Liver (tissue), 5 donors: ENCODE measurements around the gene CRLF1. TPM values are rescaled to one million over a fixed set of nuclear protein-coding genes. Genes with fewer than 3 reads are reported as not detected.

Source experiments
- polyA plus RNA-seq, 2 donors: library from polyadenylated mRNA; stranded (reverse) in 1 of 2; unstranded in 1 of 2; fragments of 200-250 nt in 1 of 2; fragments of >200 nt in 1 of 2; fragmentation: Nextera tagmentation in 1 of 2; extraction: Ambion mirVana in 1 of 2; gene quantifications; one replicate each; pipeline versions ENCODE4 v1.2.1 to v1.2.3, GENCODE V29; 2013 to 2015
- small RNA-seq: library from RNA; depleted of rRNA; stranded (forward); fragments of <200 nt; gene quantifications from one replicate; pipeline ENCODE3, GENCODE V24; 2014
- total RNA-seq, 2 donors: library from RNA; depleted of rRNA; stranded (reverse); fragments of >200 nt; gene quantifications; one replicate each; pipeline ENCODE4 v1.2.3, GENCODE V29; 2014
- donor health status: healthy.
- donor health status: healthy.
- donor health status: healthy.

Gene CRLF1
- total and polyA plus RNA-seq, 4 donors, result 0.49 to 1.9 (median 1.6) TPM; not detected in 1

Small RNA genes lying within 50 kb of the gene (small RNA-seq; reads per million reads assigned to genes)
- not detected for gene RN7SL155P

Other genes starting within 250 kb of the CRLF1 start
- 10 to 100 TPM in 1 of 2 donors, under 1 TPM in 1; 0.42 to 11.6 TPM for gene GDF15, start 220.6 kb downstream of the CRLF1 start, total RNA-seq
- gene GDF15, start 220.6 kb downstream of the CRLF1 start, polyA plus RNA-seq, result 1 to 10 TPM; 6.7 to 7.7 TPM
- 10 to 100 TPM in 1 of 2 donors, 1 to 10 TPM in 1; 7.9 to 13.4 TPM for gene LRRC25, start 209.2 kb downstream of the CRLF1 start, total RNA-seq
- 1 to 10 TPM; 2.3 to 5.8 TPM for gene LRRC25, start 209.2 kb downstream of the CRLF1 start, polyA plus RNA-seq
- 10 to 100 TPM in 1 of 2 donors, 1 to 10 TPM in 1; 6.4 to 19.0 TPM for gene SSBP4, start 187.4 kb downstream of the CRLF1 start, total RNA-seq
- 10 to 100 TPM in 1 of 2 donors, 1 to 10 TPM in 1; 4.0 to 16.6 TPM for gene SSBP4, start 187.4 kb downstream of the CRLF1 start, polyA plus RNA-seq
- 10 to 100 TPM in 1 of 2 donors, 1 to 10 TPM in 1; 8.0 to 41.9 TPM for gene ISYNA1, start 168.7 kb downstream of the CRLF1 start, total RNA-seq
- gene ISYNA1, start 168.7 kb downstream of the CRLF1 start, polyA plus RNA-seq, result 10 to 100 TPM in 1 of 2 donors, 1 to 10 TPM in 1; 4.7 to 12.1 TPM
- gene ELL, start 84.7 kb downstream of the CRLF1 start, total RNA-seq, result 10 to 100 TPM in 1 of 2 donors, 1 to 10 TPM in 1; 7.6 to 10.5 TPM
- gene ELL, start 84.7 kb downstream of the CRLF1 start, polyA plus RNA-seq, result 1 to 10 TPM; 4.5 to 5.6 TPM
- 100 to 1,000 TPM in 1 of 2 donors, 10 to 100 TPM in 1; 75.8 to 225 TPM for gene FKBP8, start 63.2 kb downstream of the CRLF1 start, total RNA-seq
- 100 to 1,000 TPM in 1 of 2 donors, 10 to 100 TPM in 1; 59.1 to 126 TPM for gene FKBP8, start 63.2 kb downstream of the CRLF1 start, polyA plus RNA-seq
- gene KXD1, start 48.9 kb downstream of the CRLF1 start, total RNA-seq, result 10 to 100 TPM; 31.8 to 47.0 TPM
- 10 to 100 TPM; 39.9 to 53.6 TPM for gene KXD1, start 48.9 kb downstream of the CRLF1 start, polyA plus RNA-seq
- 100 to 1,000 TPM; 324 to 585 TPM for gene UBA52, start 34.9 kb downstream of the CRLF1 start, total RNA-seq
- 100 to 1,000 TPM; 382 to 647 TPM for gene UBA52, start 34.9 kb downstream of the CRLF1 start, polyA plus RNA-seq
- gene REX1BD, start 18.0 kb downstream of the CRLF1 start, total RNA-seq, result 10 to 100 TPM; 25.9 to 44.0 TPM
- gene REX1BD, start 18.0 kb downstream of the CRLF1 start, polyA plus RNA-seq, result 10 to 100 TPM; 58.7 to 71.9 TPM
- gene TMEM59L, start 6.1 kb upstream of the CRLF1 start, total RNA-seq, result under 1 TPM in 1 of 2 donors, not detected in 1; 0.08 TPM
- under 1 TPM; 0.08 to 0.15 TPM for gene TMEM59L, start 6.1 kb upstream of the CRLF1 start, polyA plus RNA-seq
- 1 to 10 TPM; 2.4 to 5.9 TPM for gene KLHL26, start 30.2 kb upstream of the CRLF1 start, total RNA-seq
- gene KLHL26, start 30.2 kb upstream of the CRLF1 start, polyA plus RNA-seq, result 1 to 10 TPM; 2.3 to 2.4 TPM
- gene CRTC1, start 76.9 kb upstream of the CRLF1 start, total RNA-seq, result 1 to 10 TPM; 1.5 to 2.2 TPM
- gene CRTC1, start 76.9 kb upstream of the CRLF1 start, polyA plus RNA-seq, result 1 to 10 TPM; 1.5 to 3.5 TPM
- under 1 TPM in 1 of 2 donors, not detected in 1; 0.17 TPM for gene COMP, start 184.5 kb upstream of the CRLF1 start, total RNA-seq
- gene COMP, start 184.5 kb upstream of the CRLF1 start, polyA plus RNA-seq, result under 1 TPM in 1 of 2 donors, not detected in 1; 0.03 TPM
- gene UPF1, start 225.2 kb upstream of the CRLF1 start, total RNA-seq, result 10 to 100 TPM; 45.1 to 51.0 TPM
- gene UPF1, start 225.2 kb upstream of the CRLF1 start, polyA plus RNA-seq, result 10 to 100 TPM in 1 of 2 donors, 1 to 10 TPM in 1; 5.7 to 25.4 TPM